Mucosa of descending colon (tissue), 3 donors: ENCODE measurements around the gene ALG12. TPM values are rescaled to one million over a fixed set of nuclear protein-coding genes. Genes with fewer than 3 reads are reported as not detected.

Experiments used
- ATAC-seq: fragments of 200-7000 bp; cut with Tn5 transposase; one replicate; pipeline ENCODE4 v1.9.1; 2020; ENCODE audit warnings: mild to moderate bottlenecking, moderate library complexity
- DNase-seq, 3 donors: peaks; one replicate each; pipeline ENCODE4 v3.0.0-alpha.2; 2020
- H3K36me3 ChIP-seq: fragments of 200-600 bp; one replicate; pipeline ENCODE4 v1.8.0; 2021; ENCODE audit warnings: low read depth, mild to moderate bottlenecking
- H3K4me1 ChIP-seq: fragments of 200-600 bp; one replicate; pipeline ENCODE4 v1.8.0; 2021; ENCODE audit warnings: low read depth, mild to moderate bottlenecking
- H3K4me3 ChIP-seq: fragments of 200-600 bp; one replicate; pipeline ENCODE4 v1.8.0; 2021; ENCODE audit warnings: mild to moderate bottlenecking
- H3K9me3 ChIP-seq: fragments of 200-600 bp; one replicate; pipeline ENCODE4 v1.8.0; 2021; ENCODE audit warnings: mild to moderate bottlenecking
- intact Hi-C, 2 donors: fragments of 100-400 bp; cut with DNase I in 1 of 2; cut with micrococcal nuclease in 1 of 2; formaldehyde crosslinking; loops; one replicate each; pipeline versions ENCODE4 v1.11.0 to v1.11.1; 2022; cut with DNase I, micrococcal nuclease
- total RNA-seq, 3 donors: library from RNA; stranded (reverse); fragmentation: NEBNext Ultra II Directional in 2 of 3; extraction: Animal tissue kit (Norgen Biotek cat#: 25700) in 2 of 3; gene quantifications; one replicate each; pipeline versions ENCODE4 v1.2.1 to v1.2.4, GENCODE V29; 2021 to 2023
- TF ChIP-seq, protein P1 (sequence below): fragments of 200-600 bp; IDR thresholded peaks from one replicate; pipeline ENCODE4 v1.8.0; 2022; ENCODE audit warnings: antibody characterized with exemption, mild to moderate bottlenecking
- donor health status: DM: no; HTN: no; CAD: no; lungs with moderate emphysema.
- donor health status: DM: no; HTN: no; CAD: no.
- donor health status: DM: no; HTN: yes; CAD: no.

ALG12 gene
- total RNA-seq, 3 donors from 2014 or later: 21.7 to 28.7 (median 25.5) TPM

DNA sequence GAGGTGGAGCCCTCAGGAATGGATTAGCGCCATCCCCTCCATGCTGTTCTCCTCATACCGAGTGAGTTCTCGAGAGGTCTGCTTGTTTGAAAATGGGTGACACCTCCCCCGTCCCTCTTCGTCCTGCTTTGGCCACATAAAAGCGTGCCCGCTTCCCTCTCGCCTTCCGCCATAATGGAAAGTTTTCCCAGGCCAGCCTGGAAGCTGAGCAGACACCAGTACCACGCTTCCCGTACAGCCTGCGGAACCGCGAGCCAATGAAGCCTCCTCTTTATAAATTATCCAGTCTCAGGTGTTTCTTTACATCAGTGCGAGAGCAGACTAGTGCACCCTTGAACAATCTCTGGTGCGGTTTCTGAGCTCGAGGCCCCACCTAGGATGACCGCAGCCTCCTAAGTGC lies 12.8 kb downstream of the ALG12 start:
- Histone ChIP-seq H3K36me3 (peaks cover 7% of the 10 kb centered on the region), H3K4me1 (no peaks in the 10 kb centered on the region), H3K9me3 (no peaks in the 10 kb centered on the region), H3K4me3 (no peak overlapping the region)
- ATAC-seq (no peak), DNase-seq (peak in 2 of 3 donors; percentile 10)
- TF ChIP-seq, protein P1, sequence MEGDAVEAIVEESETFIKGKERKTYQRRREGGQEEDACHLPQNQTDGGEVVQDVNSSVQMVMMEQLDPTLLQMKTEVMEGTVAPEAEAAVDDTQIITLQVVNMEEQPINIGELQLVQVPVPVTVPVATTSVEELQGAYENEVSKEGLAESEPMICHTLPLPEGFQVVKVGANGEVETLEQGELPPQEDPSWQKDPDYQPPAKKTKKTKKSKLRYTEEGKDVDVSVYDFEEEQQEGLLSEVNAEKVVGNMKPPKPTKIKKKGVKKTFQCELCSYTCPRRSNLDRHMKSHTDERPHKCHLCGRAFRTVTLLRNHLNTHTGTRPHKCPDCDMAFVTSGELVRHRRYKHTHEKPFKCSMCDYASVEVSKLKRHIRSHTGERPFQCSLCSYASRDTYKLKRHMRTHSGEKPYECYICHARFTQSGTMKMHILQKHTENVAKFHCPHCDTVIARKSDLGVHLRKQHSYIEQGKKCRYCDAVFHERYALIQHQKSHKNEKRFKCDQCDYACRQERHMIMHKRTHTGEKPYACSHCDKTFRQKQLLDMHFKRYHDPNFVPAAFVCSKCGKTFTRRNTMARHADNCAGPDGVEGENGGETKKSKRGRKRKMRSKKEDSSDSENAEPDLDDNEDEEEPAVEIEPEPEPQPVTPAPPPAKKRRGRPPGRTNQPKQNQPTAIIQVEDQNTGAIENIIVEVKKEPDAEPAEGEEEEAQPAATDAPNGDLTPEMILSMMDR: no peak
- intact Hi-C loops: no loop called here

DNA sequence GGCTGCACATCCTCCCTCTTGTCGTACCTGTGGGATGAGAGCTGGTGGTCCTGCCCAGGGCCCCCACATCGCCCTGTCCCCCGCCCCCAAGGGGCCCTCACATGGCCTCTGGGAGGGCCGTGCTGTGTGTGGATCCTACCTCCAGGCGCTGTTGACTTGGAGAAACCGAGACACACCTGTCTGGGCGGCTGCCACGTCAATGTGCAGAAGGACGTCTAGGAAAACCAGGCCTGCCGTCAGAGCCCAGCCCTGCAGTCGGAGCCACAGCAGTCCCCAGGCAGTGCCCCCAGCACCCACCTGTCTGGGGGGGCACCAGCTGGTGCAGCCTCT lies 14.2 kb downstream of the ALG12 start:
- intact Hi-C loops: no loop called here
- Histone ChIP-seq H3K36me3 (peaks cover 7% of the 10 kb centered on the region), H3K9me3 (no peaks in the 10 kb centered on the region), H3K4me1 (no peaks in the 10 kb centered on the region), H3K4me3 (no peak overlapping the region)
- TF ChIP-seq, protein P1: no peak
- ATAC-seq: no peak
- peak in 1 of 3 donors; percentile 17 for DNase-seq

DNA sequence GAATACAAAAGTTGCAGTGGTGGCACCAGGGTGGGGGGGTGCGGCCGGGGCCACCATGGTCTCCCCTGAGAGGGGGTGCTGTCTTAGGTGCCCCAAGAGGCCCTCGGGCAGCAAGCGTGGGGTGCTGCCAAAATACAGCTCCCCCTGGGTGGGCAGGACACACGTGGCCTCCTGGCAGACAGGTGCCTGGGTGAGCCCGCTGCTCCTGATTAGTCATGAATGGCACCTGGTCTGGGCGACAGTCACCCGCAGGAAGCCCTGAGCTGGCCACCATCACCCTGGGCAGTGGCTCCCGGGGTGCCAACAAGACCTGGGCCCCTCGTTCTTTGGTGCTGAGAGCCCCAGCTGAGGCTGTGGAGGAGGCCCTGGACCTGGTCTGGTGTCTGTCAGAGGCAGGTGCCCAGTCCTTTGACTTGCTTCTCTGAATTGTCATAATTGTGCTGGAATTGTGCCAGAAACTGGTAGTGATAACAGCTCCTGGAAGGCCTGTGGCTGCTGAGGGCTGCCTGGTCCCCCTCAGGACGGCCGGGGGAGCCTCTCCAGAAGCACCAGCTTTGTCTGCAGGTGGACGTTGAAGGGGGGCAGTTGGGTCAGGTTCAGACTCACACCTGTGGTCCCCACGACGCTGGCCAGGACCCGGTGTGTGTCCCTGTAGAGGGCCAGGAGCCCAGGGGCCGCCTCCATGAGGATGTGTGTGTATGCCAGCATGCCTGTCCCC lies 14.8 kb downstream of the ALG12 start:
- intact Hi-C loops: no loop called here
- Histone ChIP-seq H3K4me1 (no peaks in the 10 kb centered on the region), H3K36me3 (peaks cover 7% of the 10 kb centered on the region), H3K4me3 (no peak overlapping the region), H3K9me3 (no peaks in the 10 kb centered on the region)
- TF ChIP-seq, protein P1: no peak
- no peak for ATAC-seq
- peak in 1 of 3 donors; percentile 18 for DNase-seq

- ATAC-seq (peak; percentile 8), DNase-seq (no peak)
- no peaks in the 10 kb centered on the region for H3K9me3 ChIP-seq
- H3K4me1 ChIP-seq: no peaks in the 10 kb centered on the region
- no peak overlapping the region for H3K4me3 ChIP-seq
- peaks cover 7% of the 10 kb centered on the region for H3K36me3 ChIP-seq
- TF ChIP-seq, protein P1: no peak
- intact Hi-C loops: no loop called here
Observed at GRCh38 chr22:49901457-49901856, 16.8 kb downstream of the ALG12 start.

GRCh38 chr22:49900441-49901230 lies 17.6 kb downstream of the ALG12 start:
- Histone ChIP-seq H3K4me3 (no peak overlapping the region), H3K4me1 (no peaks in the 10 kb centered on the region), H3K9me3 (no peaks in the 10 kb centered on the region), H3K36me3 (peaks cover 7% of the 10 kb centered on the region)
- TF ChIP-seq, protein P1: no peak
- intact Hi-C loops: no loop called here
- ATAC-seq: peak; percentile 11
- no peak for DNase-seq
